SK-N-MC (cell line): Measurements from ENCODE around the gene BLOC1S2.
A peak's percentile ranks its signal among the peaks of the same experiment; 100 is the strongest.
"Not testable (repeated sequence)": the region's sequence is repeated elsewhere in the genome, so short reads cannot be mapped to it uniquely, and the experiment has no call there.

ENCODE experiments used
- DNase-seq: peaks from one replicate; pipeline ENCODE4 v3.0.0-alpha.2; 2011; ENCODE audit warnings: low read depth, low spot score
- H3K27ac ChIP-seq: fragments of 200-600 bp; sonication (generic); 2 replicates; pipeline ENCODE4 v1.5.1; 2016; ENCODE audit warnings: mixed run types
- H3K36me3 ChIP-seq: fragments of 200-600 bp; sonication (generic); 2 replicates; pipeline ENCODE4 v1.6.1; 2017; ENCODE audit warnings: antibody characterized with exemption, low read length, mixed read lengths; ENCODE audit not compliant: insufficient read depth
- H3K4me3 ChIP-seq: fragments of 200-600 bp; sonication (generic); 2 replicates; pipeline ENCODE4 v1.5.1; 2016
- H3K9ac ChIP-seq: fragments of 200-600 bp; sonication (generic); 2 replicates; pipeline ENCODE4 v1.8.0; 2017; ENCODE audit warnings: mixed run types, mixed read lengths; ENCODE audit not compliant: insufficient read length
- H3K9me3 ChIP-seq: fragments of 200-600 bp; sonication (generic); 2 replicates; pipeline ENCODE4 v1.6.1; 2017; ENCODE audit warnings: low read depth, mild to moderate bottlenecking, antibody characterized with exemption, low read length, moderate library complexity, mixed read lengths
- EZH2 ChIP-seq: fragments of 200-600 bp; sonication (generic); IDR thresholded peaks from one replicate; pipeline ENCODE4 v1.6.1; 2017; ENCODE audit warnings: antibody characterized with exemption
- FOXP2 ChIP-seq: optimal IDR thresholded peaks from 2 replicates; pipeline ENCODE3; 2011; ENCODE audit warnings: mild to moderate bottlenecking, moderate library complexity; ENCODE audit not compliant: insufficient read depth; ENCODE audit errors: extremely low read length, control extremely low read depth
- POLR2AphosphoS5 ChIP-seq: IDR thresholded peaks from 2 replicates; pipeline ENCODE4 v1.6.1; 2012; ENCODE audit warnings: mild to moderate bottlenecking, low read depth, low read length, borderline replicate concordance

Gene BLOC1S2

DNA sequence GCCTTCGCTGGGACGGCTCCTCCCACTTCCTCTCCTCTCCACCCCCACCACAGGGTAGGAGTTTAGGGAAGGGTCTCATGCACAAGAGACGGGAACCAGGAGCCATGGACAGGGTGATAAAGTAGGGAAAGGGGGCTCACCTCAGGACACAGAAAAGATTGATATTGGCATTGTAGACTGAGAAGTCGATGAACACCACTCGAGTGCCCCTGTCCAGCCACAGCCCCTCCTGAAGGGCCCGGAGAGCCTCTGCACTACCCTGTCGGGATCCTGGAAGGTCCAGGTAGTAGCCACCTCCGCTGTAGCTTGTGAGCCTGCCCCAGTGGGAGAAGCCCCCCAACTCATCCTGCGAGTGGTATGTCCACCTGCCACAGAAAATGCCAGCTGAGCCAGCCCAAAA is 10.8 kb upstream of the BLOC1S2 start:
- H3K4me3 ChIP-seq = no peak overlapping the region
- no peak for DNase-seq
- no peaks in the 10 kb centered on the region for H3K36me3 ChIP-seq
- H3K9me3 ChIP-seq = no peaks in the 10 kb centered on the region
- TF ChIP-seq FOXP2 (no peak), EZH2 (no peak), POLR2AphosphoS5 (no peak)
- no peak overlapping the region for H3K27ac ChIP-seq
- H3K9ac ChIP-seq = no peak overlapping the region

GRCh38 chr10:100293066-100293465 is 6.6 kb upstream of the BLOC1S2 start:
- Histone ChIP-seq H3K9me3 (no peaks in the 10 kb centered on the region), H3K36me3 (no peaks in the 10 kb centered on the region), H3K9ac (no peak overlapping the region), H3K4me3 (no peak overlapping the region), H3K27ac (no peak overlapping the region)
- TF ChIP-seq POLR2AphosphoS5 = no peak
- TF ChIP-seq FOXP2 = no peak
- TF ChIP-seq EZH2 = no peak
- DNase-seq = no peak

DNA sequence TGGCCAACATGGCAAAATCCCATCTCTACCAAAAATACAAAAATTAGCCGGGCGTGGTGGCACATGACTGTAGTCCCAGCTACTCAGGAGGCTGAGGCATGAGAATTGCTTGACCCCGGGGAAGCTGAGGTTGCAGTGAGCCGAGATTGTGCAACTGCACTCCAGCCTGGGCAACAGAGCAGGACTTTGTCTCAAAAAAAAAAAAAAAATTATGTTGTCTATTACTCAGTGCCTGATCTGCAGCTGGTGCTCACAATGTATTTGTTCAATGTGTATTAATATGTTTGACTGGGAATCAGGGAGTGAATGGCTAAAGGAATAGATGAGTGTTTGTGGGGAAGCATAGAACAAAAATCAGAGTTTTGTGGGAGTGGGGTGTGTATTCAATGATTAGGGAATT is 5.8 kb upstream of the BLOC1S2 start:
- not testable (repeated sequence) for DNase-seq, H3K36me3 ChIP-seq, H3K9me3 ChIP-seq, H3K9ac ChIP-seq, H3K4me3 ChIP-seq, H3K27ac ChIP-seq

DNA sequence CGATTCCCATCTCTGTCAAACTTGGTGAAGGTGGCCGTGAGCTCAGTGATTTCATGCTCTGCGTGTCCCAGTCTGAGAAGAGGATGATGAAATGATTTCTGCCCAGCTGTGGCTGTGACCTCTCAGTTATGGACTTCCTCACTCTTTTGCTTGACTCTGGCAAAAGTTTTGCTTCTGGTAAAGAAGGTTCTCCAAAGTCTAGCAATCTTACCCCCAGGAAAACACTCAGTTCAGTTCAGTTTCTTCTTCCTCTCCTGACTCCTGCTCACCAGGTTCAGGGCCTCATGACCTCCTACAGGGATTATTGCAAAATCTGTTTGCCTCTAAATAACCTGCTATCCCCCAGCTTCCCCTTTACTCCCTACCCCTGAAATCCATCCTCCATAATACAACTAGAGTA is 4.9 kb upstream of the BLOC1S2 start:
- no peak for DNase-seq
- Histone ChIP-seq H3K36me3 (no peaks in the 10 kb centered on the region), H3K9me3 (no peaks in the 10 kb centered on the region), H3K27ac (no peak overlapping the region), H3K9ac (no peak overlapping the region), H3K4me3 (no peak overlapping the region)
- no peak for TF ChIP-seq FOXP2
- no peak for TF ChIP-seq EZH2
- TF ChIP-seq POLR2AphosphoS5 = no peak

GRCh38 chr10:100289641-100290040 is 3.2 kb upstream of the BLOC1S2 start:
- H3K9ac ChIP-seq = no peak overlapping the region
- H3K27ac ChIP-seq = no peak overlapping the region
- TF ChIP-seq POLR2AphosphoS5 (no peak), EZH2 (no peak), FOXP2 (no peak)
- no peaks in the 10 kb centered on the region for H3K36me3 ChIP-seq
- no peaks in the 10 kb centered on the region for H3K9me3 ChIP-seq
- no peak for DNase-seq
- no peak overlapping the region for H3K4me3 ChIP-seq

- Histone ChIP-seq H3K9me3 (no peaks in the 10 kb centered on the region), H3K4me3 (no peak overlapping the region), H3K27ac (no peak overlapping the region)
These were observed 1.7 kb upstream of the BLOC1S2 start for GRCh38 chr10:100288196-100288595.

DNA sequence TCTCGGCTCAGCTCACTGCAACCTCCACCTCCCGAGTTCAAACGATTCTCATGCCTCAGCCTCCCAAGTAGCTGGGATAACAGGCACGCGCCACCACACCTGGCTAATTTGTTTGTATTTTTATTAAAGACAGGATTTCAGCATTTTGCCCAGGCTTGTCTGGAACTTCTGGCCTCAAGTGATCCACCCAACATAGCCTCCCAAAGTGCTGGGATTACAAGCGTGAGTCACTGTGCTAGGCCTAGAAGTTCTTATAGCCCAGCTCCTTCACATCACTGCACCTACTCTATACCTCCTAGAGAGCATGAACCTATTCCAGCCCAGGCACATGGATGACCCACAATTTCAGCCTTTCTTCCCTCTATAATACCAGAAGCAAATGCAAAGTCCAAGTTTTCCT is 1.3 kb upstream of the BLOC1S2 start:
- Histone ChIP-seq H3K9me3 (no peaks in the 10 kb centered on the region), H3K27ac (no peak overlapping the region), H3K4me3 (no peak overlapping the region), H3K9ac (no peak overlapping the region), H3K36me3 (no peaks in the 10 kb centered on the region)
- TF ChIP-seq POLR2AphosphoS5 = no peak
- no peak for TF ChIP-seq EZH2
- TF ChIP-seq FOXP2 = no peak
- DNase-seq = no peak

More at GRCh38 chr10:100288196-100288595, 1.7 kb upstream of the BLOC1S2 start:
- Histone ChIP-seq H3K9ac (no peak overlapping the region), H3K36me3 (no peaks in the 10 kb centered on the region)
- no peak for DNase-seq
- TF ChIP-seq POLR2AphosphoS5 (no peak), EZH2 (no peak), FOXP2 (no peak)

- peak overlapping the region; percentile 87 for H3K4me3 ChIP-seq
- DNase-seq, H3K9me3 ChIP-seq, H3K9ac ChIP-seq, H3K27ac ChIP-seq, H3K36me3 ChIP-seq: not testable (repeated sequence)
These were observed 1.2 kb downstream of the BLOC1S2 start for GRCh38 chr10:100285326-100285725.

GRCh38 chr10:100282907-100283306 is 3.6 kb downstream of the BLOC1S2 start:
- Histone ChIP-seq H3K36me3 (peaks cover 4% of the 10 kb centered on the region; the same call in 1 of the 2 replicates), H3K27ac (no peak overlapping the region)

DNA sequence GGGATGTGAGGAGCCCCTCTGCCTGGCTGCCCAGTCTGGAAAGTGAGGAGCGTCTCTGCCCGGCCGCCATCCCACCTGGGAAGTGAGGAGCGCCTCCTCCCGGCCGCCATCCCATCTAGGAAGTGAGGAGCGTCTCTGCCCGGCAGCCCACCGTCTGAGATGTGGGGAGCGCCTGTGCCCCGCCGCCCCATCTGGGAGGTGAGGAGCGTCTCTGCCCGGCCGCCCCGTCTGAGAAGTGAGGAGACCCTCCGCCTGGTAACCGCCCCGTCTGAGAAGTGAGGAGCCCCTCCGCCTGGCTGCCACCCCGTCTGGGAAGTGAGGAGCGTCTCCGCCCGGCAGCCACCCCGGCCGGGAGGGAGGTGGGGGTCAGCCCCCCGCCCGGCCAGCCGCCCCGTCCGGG is 9.5 kb downstream of the BLOC1S2 start:
- H3K36me3 ChIP-seq, H3K9me3 ChIP-seq, H3K9ac ChIP-seq, H3K4me3 ChIP-seq, DNase-seq, H3K27ac ChIP-seq: not testable (repeated sequence)

More at GRCh38 chr10:100282907-100283306, 3.6 kb downstream of the BLOC1S2 start:
- H3K9me3 ChIP-seq = no peaks in the 10 kb centered on the region
- H3K4me3 ChIP-seq = no peak overlapping the region
- H3K9ac ChIP-seq = no peak overlapping the region
- no peak for DNase-seq
- no peak for TF ChIP-seq POLR2AphosphoS5
- no peak for TF ChIP-seq EZH2
- no peak for TF ChIP-seq FOXP2
